ENCODE results near the gene PUM1. TPM values are rescaled to one million over a fixed set of nuclear protein-coding genes. Genes with fewer than 3 reads are reported as not detected.

Gene PUM1
- polyA plus RNA-seq (2013, experiment 1 of 2), result 61.2 TPM
- 61.8 TPM for polyA plus RNA-seq (2013, experiment 2 of 2)

GRCh38 chr1:31065310-31066217 is at the start of gene PUM1:
Gene PUM1 (minus strand): TSS chr1:31065717. CDS start chr1:31059566, 6,151 bp downstream.
- Histone ChIP-seq H3K4me2 (ENCODE audit: low read length) (peak within 1 kb of the TSS; percentile 52), H3K9ac (ENCODE audit: low read length) (peak within 1 kb of the TSS; percentile 100), H3K23ac (ENCODE audit: low read length) (peak within 1 kb of the TSS; percentile 72), H2AK5ac (ENCODE audit: low read length) (peak within 1 kb of the TSS; percentile 98), H2BK5ac (ENCODE audit: low read length) (peak within 1 kb of the TSS; percentile 91), H3K56ac (ENCODE audit: low read length) (peak within 1 kb of the TSS; percentile 99), H3K27me3 (ENCODE audit: insufficient read depth, low read length, poor library complexity) (no peaks in the 10 kb centered on the region), H3K4me1 (ENCODE audit: control insufficient read depth, low read depth, low read length) (peaks cover 4% of the 10 kb centered on the region), H3K36me3 (ENCODE audit: control insufficient read depth, insufficient read depth, low read length) (no peaks in the 10 kb centered on the region), H4K8ac (ENCODE audit: low read depth, low read length) (peak within 1 kb of the TSS; percentile 95), H3K18ac (ENCODE audit: low read length) (peak within 1 kb of the TSS; percentile 100), H2BK120ac (ENCODE audit: low read depth, low read length) (peak within 1 kb of the TSS; percentile 65), H3K4ac (ENCODE audit: low read depth, low read length) (peak within 1 kb of the TSS; percentile 100), H3K4me3 (ENCODE audit: low read length) (peak within 1 kb of the TSS; percentile 100), H3K79me1 (ENCODE audit: low read length) (no peaks in the 10 kb centered on the region), H3K79me2 (ENCODE audit: control insufficient read depth, insufficient read depth, low read length) (peaks cover 45% of the 10 kb centered on the region), H4K5ac (ENCODE audit: low read length) (peak within 1 kb of the TSS; percentile 97), H2BK15ac (replicated peaks; ENCODE audit: low read depth) (no peak within 1 kb of the TSS), H3K27ac (ENCODE audit: low read depth, low read length) (peak within 1 kb of the TSS; percentile 100)
- no CpG with 5 or more reads among the region's 72 CpGs for WGBS (ENCODE audit: extremely low coverage, insufficient coverage, low lambda C conversion rate)
- DNase-seq, result peak; percentile 100

- Histone ChIP-seq H3K79me1 (ENCODE audit: low read length) (no peaks in the 10 kb centered on the region), H3K56ac (ENCODE audit: low read length) (no peak overlapping the region), H3K4me3 (ENCODE audit: low read length) (no peak overlapping the region), H3K36me3 (ENCODE audit: control insufficient read depth, insufficient read depth, low read length) (no peaks in the 10 kb centered on the region), H3K79me2 (ENCODE audit: control insufficient read depth, insufficient read depth, low read length) (no peaks in the 10 kb centered on the region), H3K4me2 (ENCODE audit: low read length) (no peak overlapping the region), H3K27ac (ENCODE audit: low read depth, low read length) (no peak overlapping the region), H3K4ac (ENCODE audit: low read depth, low read length) (no peak overlapping the region), H3K4me1 (ENCODE audit: control insufficient read depth, low read depth, low read length) (no peaks in the 10 kb centered on the region), H3K18ac (ENCODE audit: low read length) (no peak overlapping the region), H3K27me3 (ENCODE audit: insufficient read depth, low read length, poor library complexity) (no peaks in the 10 kb centered on the region), H3K23ac (ENCODE audit: low read length) (no peak overlapping the region), H4K5ac (ENCODE audit: low read length) (no peak overlapping the region), H2BK120ac (ENCODE audit: low read depth, low read length) (no peak overlapping the region), H4K8ac (ENCODE audit: low read depth, low read length) (no peak overlapping the region), H2AK5ac (ENCODE audit: low read length) (no peak overlapping the region), H2BK15ac (replicated peaks; ENCODE audit: low read depth) (no peak overlapping the region), H2BK5ac (ENCODE audit: low read length) (no peak overlapping the region), H3K9ac (ENCODE audit: low read length) (no peak overlapping the region)
- DNase-seq, result no peak
- WGBS (ENCODE audit: extremely low coverage, insufficient coverage, low lambda C conversion rate), result 100% methylated on average over 3 of the region's 15 CpGs
These were observed 46.9 kb upstream of the PUM1 start for GRCh38 chr1:31112266-31112935.

GRCh38 chr1:31111290-31111951 is 45.9 kb upstream of the PUM1 start:
- DNase-seq, result peak; percentile 60
- Histone ChIP-seq H2AK5ac (ENCODE audit: low read length) (no peak overlapping the region), H3K27me3 (ENCODE audit: insufficient read depth, low read length, poor library complexity) (no peaks in the 10 kb centered on the region), H2BK120ac (ENCODE audit: low read depth, low read length) (no peak overlapping the region), H4K5ac (ENCODE audit: low read length) (no peak overlapping the region), H3K4me2 (ENCODE audit: low read length) (no peak overlapping the region), H3K79me2 (ENCODE audit: control insufficient read depth, insufficient read depth, low read length) (no peaks in the 10 kb centered on the region), H3K56ac (ENCODE audit: low read length) (no peak overlapping the region), H3K9ac (ENCODE audit: low read length) (no peak overlapping the region), H3K18ac (ENCODE audit: low read length) (no peak overlapping the region), H3K79me1 (ENCODE audit: low read length) (no peaks in the 10 kb centered on the region), H4K8ac (ENCODE audit: low read depth, low read length) (no peak overlapping the region), H3K36me3 (ENCODE audit: control insufficient read depth, insufficient read depth, low read length) (no peaks in the 10 kb centered on the region), H3K23ac (ENCODE audit: low read length) (no peak overlapping the region), H2BK5ac (ENCODE audit: low read length) (no peak overlapping the region), H3K4ac (ENCODE audit: low read depth, low read length) (no peak overlapping the region), H3K4me1 (ENCODE audit: control insufficient read depth, low read depth, low read length) (no peaks in the 10 kb centered on the region), H3K4me3 (ENCODE audit: low read length) (no peak overlapping the region), H2BK15ac (replicated peaks; ENCODE audit: low read depth) (no peak overlapping the region), H3K27ac (ENCODE audit: low read depth, low read length) (no peak overlapping the region)
- WGBS (ENCODE audit: extremely low coverage, insufficient coverage, low lambda C conversion rate), result no CpG with 5 or more reads among the region's 8 CpGs

- no peak overlapping the region for H3K23ac ChIP-seq (ENCODE audit: low read length)
- no peak overlapping the region for H3K4ac ChIP-seq (ENCODE audit: low read depth, low read length)
- no peaks in the 10 kb centered on the region for H3K79me1 ChIP-seq (ENCODE audit: low read length)
- H3K4me2 ChIP-seq (ENCODE audit: low read length), result no peak overlapping the region
- no peak overlapping the region for H3K18ac ChIP-seq (ENCODE audit: low read length)
- H3K36me3 ChIP-seq (ENCODE audit: control insufficient read depth, insufficient read depth, low read length), result no peaks in the 10 kb centered on the region
- no peak overlapping the region for H4K8ac ChIP-seq (ENCODE audit: low read depth, low read length)
- H2BK120ac ChIP-seq (ENCODE audit: low read depth, low read length), result no peak overlapping the region
- no peak overlapping the region for H3K27ac ChIP-seq (ENCODE audit: low read depth, low read length)
- no peak overlapping the region for H2BK15ac ChIP-seq (replicated peaks; ENCODE audit: low read depth)
- no peak overlapping the region for H2AK5ac ChIP-seq (ENCODE audit: low read length)
- WGBS (ENCODE audit: extremely low coverage, insufficient coverage, low lambda C conversion rate), result no CpG with 5 or more reads among the region's 7 CpGs
- H3K9ac ChIP-seq (ENCODE audit: low read length), result no peak overlapping the region
- no peak overlapping the region for H3K56ac ChIP-seq (ENCODE audit: low read length)
- H3K4me1 ChIP-seq (ENCODE audit: control insufficient read depth, low read depth, low read length), result no peaks in the 10 kb centered on the region
- H3K27me3 ChIP-seq (ENCODE audit: insufficient read depth, low read length, poor library complexity), result no peaks in the 10 kb centered on the region
- H3K4me3 ChIP-seq (ENCODE audit: low read length), result no peak overlapping the region
- no peak for DNase-seq
- no peaks in the 10 kb centered on the region for H3K79me2 ChIP-seq (ENCODE audit: control insufficient read depth, insufficient read depth, low read length)
- no peak overlapping the region for H2BK5ac ChIP-seq (ENCODE audit: low read length)
- no peak overlapping the region for H4K5ac ChIP-seq (ENCODE audit: low read length)
These were observed 45.3 kb upstream of the PUM1 start for GRCh38 chr1:31110846-31111245.

- H3K4me3 ChIP-seq (ENCODE audit: low read length), result no peak overlapping the region
- no peaks in the 10 kb centered on the region for H3K36me3 ChIP-seq (ENCODE audit: control insufficient read depth, insufficient read depth, low read length)
- no peaks in the 10 kb centered on the region for H3K27me3 ChIP-seq (ENCODE audit: insufficient read depth, low read length, poor library complexity)
- no peak overlapping the region for H4K5ac ChIP-seq (ENCODE audit: low read length)
- DNase-seq, result no peak
- H3K4ac ChIP-seq (ENCODE audit: low read depth, low read length), result no peak overlapping the region
- H3K56ac ChIP-seq (ENCODE audit: low read length), result no peak overlapping the region
- no peaks in the 10 kb centered on the region for H3K79me1 ChIP-seq (ENCODE audit: low read length)
- H3K79me2 ChIP-seq (ENCODE audit: control insufficient read depth, insufficient read depth, low read length), result no peaks in the 10 kb centered on the region
- no peak overlapping the region for H4K8ac ChIP-seq (ENCODE audit: low read depth, low read length)
- H3K27ac ChIP-seq (ENCODE audit: low read depth, low read length), result no peak overlapping the region
- H2BK15ac ChIP-seq (replicated peaks; ENCODE audit: low read depth), result no peak overlapping the region
- H2AK5ac ChIP-seq (ENCODE audit: low read length), result no peak overlapping the region
- no peak overlapping the region for H2BK120ac ChIP-seq (ENCODE audit: low read depth, low read length)
- H3K4me2 ChIP-seq (ENCODE audit: low read length), result no peak overlapping the region
- WGBS (ENCODE audit: extremely low coverage, insufficient coverage, low lambda C conversion rate), result no CpG with 5 or more reads among the region's 5 CpGs
- no peak overlapping the region for H3K9ac ChIP-seq (ENCODE audit: low read length)
- no peak overlapping the region for H3K18ac ChIP-seq (ENCODE audit: low read length)
- H3K4me1 ChIP-seq (ENCODE audit: control insufficient read depth, low read depth, low read length), result no peaks in the 10 kb centered on the region
- H3K23ac ChIP-seq (ENCODE audit: low read length), result no peak overlapping the region
- H2BK5ac ChIP-seq (ENCODE audit: low read length), result no peak overlapping the region
These were observed 43.3 kb upstream of the PUM1 start for GRCh38 chr1:31108861-31109260.
